Activated B cell treated with CpG ODN at 0.5 μM for 24 hours (primary cell): ENCODE data around the gene SERPINI2. TPM values are rescaled to one million over a fixed set of nuclear protein-coding genes. Genes with fewer than 3 reads are reported as not detected.

Experiments used
- ATAC-seq: fragments of 200-7000 bp; cut with Tn5 transposase; one replicate; pipeline ENCODE4 v1.10.0; 2021; ENCODE audit warnings: low read depth, mild to moderate bottlenecking, moderate library complexity
- CTCF ChIA-PET: fragments of 350-600 bp; sonication (Branson Sonifier 250); formaldehyde crosslinking; loops from one replicate; lab custom pipeline; 2021; ENCODE audit warnings: antibody characterized with exemption; lab: Charles Lee
- POLR2A ChIA-PET: fragments of 350-600 bp; sonication (Branson Sonifier 250); formaldehyde crosslinking; loops from one replicate; lab custom pipeline; 2021; ENCODE audit warnings: antibody characterized with exemption; lab: Charles Lee
- DNase-seq: peaks from one replicate; pipeline ENCODE4 v3.0.0; 2022
- H3K27ac Mint-ChIP-seq: one replicate; pipeline ENCODE4 v1.8.0; 2020; ENCODE audit warnings: mixed read lengths
- H3K27me3 Mint-ChIP-seq: one replicate; pipeline ENCODE4 v1.8.0; 2021; ENCODE audit warnings: mixed read lengths
- H3K36me3 Mint-ChIP-seq: one replicate; pipeline ENCODE4 v1.8.0; 2021; ENCODE audit warnings: low read depth, mixed read lengths
- H3K4me1 Mint-ChIP-seq: one replicate; pipeline ENCODE4 v1.8.0; 2021; ENCODE audit warnings: mixed read lengths
- H3K4me3 Mint-ChIP-seq: one replicate; pipeline ENCODE4 v1.8.0; 2020; ENCODE audit warnings: mild to moderate bottlenecking, mixed read lengths
- H3K9me3 Mint-ChIP-seq: one replicate; pipeline ENCODE4 v1.8.0; 2020; ENCODE audit warnings: mixed read lengths
- intact Hi-C: fragments of 100-400 bp; cut with micrococcal nuclease; formaldehyde crosslinking; loops from one replicate; pipeline ENCODE4 v1.15.1; 2024
- total RNA-seq: library from RNA; stranded (reverse); gene quantifications from 2 replicates; pipeline ENCODE4 v1.2.3, GENCODE V29; 2022
- TF ChIP-seq, protein P1 (sequence below): fragments of 200-600 bp; IDR thresholded peaks from one replicate; pipeline ENCODE4 v1.8.0; 2022; ENCODE audit warnings: antibody characterized with exemption, mild to moderate bottlenecking

Gene SERPINI2
- total RNA-seq, 1 donor from 2014 or later = not detected

DNA sequence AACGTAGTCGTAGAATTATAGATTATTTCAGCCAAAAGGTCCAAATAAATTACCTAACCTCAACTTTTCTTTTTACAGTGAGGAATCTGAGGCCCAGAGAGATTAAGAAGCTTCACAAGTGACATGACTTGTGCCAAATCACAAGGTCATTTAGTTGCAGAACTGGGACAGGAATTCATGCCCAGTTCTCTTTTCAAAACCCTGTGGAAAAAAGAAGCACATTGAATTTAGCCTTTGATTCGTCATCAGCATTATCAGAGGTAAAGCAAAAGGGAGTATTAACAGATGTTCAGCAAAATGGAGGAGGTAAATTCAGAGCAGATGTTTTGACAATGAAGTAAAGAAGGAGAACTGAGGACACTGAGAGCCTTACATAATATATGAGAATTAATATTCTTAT, 4.5 kb downstream of the SERPINI2 start:
- intact Hi-C loops = no loop called here
- POLR2A ChIA-PET = no interaction called here
- CTCF ChIA-PET = no interaction called here
- Mint-ChIP-seq H3K4me3 (no peak overlapping the region), H3K27ac (no peak overlapping the region), H3K27me3 (no peaks in the 10 kb centered on the region), H3K4me1 (no peaks in the 10 kb centered on the region), H3K9me3 (no peaks in the 10 kb centered on the region), H3K36me3 (no peaks in the 10 kb centered on the region)
- DNase-seq = no peak
- TF ChIP-seq, protein P1, sequence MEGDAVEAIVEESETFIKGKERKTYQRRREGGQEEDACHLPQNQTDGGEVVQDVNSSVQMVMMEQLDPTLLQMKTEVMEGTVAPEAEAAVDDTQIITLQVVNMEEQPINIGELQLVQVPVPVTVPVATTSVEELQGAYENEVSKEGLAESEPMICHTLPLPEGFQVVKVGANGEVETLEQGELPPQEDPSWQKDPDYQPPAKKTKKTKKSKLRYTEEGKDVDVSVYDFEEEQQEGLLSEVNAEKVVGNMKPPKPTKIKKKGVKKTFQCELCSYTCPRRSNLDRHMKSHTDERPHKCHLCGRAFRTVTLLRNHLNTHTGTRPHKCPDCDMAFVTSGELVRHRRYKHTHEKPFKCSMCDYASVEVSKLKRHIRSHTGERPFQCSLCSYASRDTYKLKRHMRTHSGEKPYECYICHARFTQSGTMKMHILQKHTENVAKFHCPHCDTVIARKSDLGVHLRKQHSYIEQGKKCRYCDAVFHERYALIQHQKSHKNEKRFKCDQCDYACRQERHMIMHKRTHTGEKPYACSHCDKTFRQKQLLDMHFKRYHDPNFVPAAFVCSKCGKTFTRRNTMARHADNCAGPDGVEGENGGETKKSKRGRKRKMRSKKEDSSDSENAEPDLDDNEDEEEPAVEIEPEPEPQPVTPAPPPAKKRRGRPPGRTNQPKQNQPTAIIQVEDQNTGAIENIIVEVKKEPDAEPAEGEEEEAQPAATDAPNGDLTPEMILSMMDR = no peak
- no peak for ATAC-seq

DNA sequence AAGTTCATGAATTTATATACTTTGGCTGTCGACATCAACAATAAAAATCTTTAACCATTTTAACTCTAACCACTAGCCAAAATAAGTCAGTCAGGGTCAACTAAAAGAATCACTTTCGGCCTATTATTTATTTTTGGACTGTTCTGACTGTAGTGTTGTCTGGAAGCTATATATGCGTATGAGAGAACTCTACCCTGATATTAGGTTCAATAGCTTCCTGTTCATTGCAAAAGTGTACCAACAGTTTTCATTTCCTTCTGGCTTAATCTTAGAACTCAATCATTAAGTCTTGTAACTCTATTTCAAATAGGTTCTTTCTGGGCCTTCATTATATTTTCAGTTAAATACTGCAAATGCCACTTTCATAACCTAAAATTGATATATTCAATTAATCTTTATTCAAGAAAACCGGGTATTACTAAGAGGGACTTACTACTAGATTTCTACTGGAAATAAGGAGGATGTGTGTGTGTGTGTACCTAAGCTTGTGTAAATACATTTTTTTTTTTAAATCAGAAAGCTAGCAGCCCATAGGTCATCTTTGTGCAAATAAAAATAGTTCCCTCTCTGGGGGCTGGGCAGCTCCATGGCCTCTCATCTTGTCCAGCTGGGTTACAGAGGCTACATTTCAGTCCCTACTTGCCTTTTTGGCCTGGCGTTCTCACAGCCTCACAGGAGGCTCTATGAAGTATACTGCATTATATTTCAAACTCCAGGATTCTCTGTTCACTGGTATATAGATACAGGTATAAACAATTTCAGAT, 5.8 kb downstream of the SERPINI2 start:
- H3K4me1 Mint-ChIP-seq = no peaks in the 10 kb centered on the region
- CTCF ChIA-PET = no interaction called here
- no peaks in the 10 kb centered on the region for H3K9me3 Mint-ChIP-seq

DNA sequence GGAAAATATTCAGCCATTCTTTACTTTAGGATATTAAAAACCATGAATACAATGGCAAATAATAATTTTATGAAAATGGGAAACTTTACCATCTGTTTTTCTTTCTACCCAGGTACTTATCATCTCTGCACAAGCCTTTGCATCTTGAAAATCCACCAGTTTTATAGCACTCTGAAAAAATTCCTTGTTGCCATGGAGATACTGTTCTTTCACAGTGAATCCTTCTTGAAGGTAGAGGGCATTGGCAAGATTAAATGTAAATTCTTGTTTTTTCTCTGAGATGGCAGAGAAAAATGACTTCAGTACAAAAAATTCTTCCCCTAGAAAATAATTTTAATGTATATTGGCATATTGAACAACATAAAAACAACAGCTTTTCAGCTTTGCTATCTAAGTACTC, 6.9 kb downstream of the SERPINI2 start:
- Mint-ChIP-seq H3K9me3 (no peaks in the 10 kb centered on the region), H3K27ac (no peak overlapping the region), H3K36me3 (no peaks in the 10 kb centered on the region), H3K27me3 (no peaks in the 10 kb centered on the region), H3K4me3 (no peak overlapping the region), H3K4me1 (no peaks in the 10 kb centered on the region)
- DNase-seq (no peak), ATAC-seq (no peak)
- TF ChIP-seq, protein P1 = no peak
- ChIA-PET POLR2A (no interaction called here), CTCF (no interaction called here)
- intact Hi-C loops = no loop called here

More for the DNA sequence above, 5.8 kb downstream of the SERPINI2 start:
- H3K27ac Mint-ChIP-seq = no peak overlapping the region
- TF ChIP-seq, protein P1 = no peak
- POLR2A ChIA-PET = no interaction called here
- H3K4me3 Mint-ChIP-seq = no peak overlapping the region
- ATAC-seq (no peak), DNase-seq (no peak)
- H3K36me3 Mint-ChIP-seq = no peaks in the 10 kb centered on the region
- H3K27me3 Mint-ChIP-seq = no peaks in the 10 kb centered on the region
- intact Hi-C loops = no loop called here

DNA sequence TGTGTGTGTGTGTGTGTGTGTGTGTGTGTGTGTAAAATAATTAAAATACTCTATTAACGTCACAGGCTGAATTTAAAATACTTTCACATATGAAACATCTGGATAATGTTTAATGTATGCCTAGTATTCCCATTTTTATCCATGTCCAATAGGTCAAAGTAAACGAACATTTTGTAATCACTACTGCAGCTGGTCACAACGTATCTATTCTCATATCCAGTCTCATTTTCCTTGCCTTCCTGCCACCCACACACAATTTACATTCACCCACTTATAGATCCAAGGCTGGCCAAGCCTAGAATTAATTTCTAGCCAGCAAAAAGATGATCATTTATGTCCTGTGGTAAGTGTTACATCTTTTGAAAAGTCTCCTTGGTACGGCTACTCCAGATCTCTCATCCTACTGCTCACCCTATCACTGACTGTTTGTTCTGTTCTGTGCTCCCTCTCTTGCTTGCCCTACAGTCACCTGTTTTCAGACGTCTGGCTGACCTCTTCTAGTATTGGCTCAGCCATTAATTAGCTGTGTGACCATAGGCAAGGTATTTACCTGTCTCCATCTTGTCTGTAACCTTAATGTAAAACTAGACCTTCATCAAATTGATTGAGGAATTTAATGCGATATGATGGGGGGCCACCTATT, 17.6 kb downstream of the SERPINI2 start:
- Mint-ChIP-seq H3K27me3 (no peaks in the 10 kb centered on the region), H3K36me3 (no peaks in the 10 kb centered on the region), H3K4me1 (no peaks in the 10 kb centered on the region), H3K9me3 (no peaks in the 10 kb centered on the region), H3K4me3 (no peak overlapping the region), H3K27ac (no peak overlapping the region)
- CTCF ChIA-PET = no interaction called here
- DNase-seq = no peak
- no peak for ATAC-seq
- POLR2A ChIA-PET = no interaction called here
- intact Hi-C loops = no loop called here
- TF ChIP-seq, protein P1 = no peak

DNA sequence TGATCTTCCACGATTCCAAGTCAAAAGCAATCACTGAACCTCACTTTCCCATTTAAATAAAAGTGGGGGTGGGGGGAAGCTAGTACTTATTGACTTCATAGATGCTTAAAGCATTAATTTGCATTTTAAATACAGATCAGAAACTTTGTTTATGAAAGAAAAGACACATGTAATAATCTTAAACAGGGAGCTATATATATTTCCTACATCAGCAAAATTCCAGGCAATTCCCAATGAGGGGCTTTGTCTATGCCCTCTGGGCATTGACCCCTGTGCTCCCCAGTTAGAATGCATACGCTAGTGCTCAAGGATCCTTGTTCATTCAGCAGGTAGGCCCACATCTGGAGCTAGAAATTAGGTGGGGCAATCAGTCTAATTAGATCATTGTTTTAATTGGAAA, 20.0 kb downstream of the SERPINI2 start:
- no peaks in the 10 kb centered on the region for H3K9me3 Mint-ChIP-seq

More for the DNA sequence above, 20.0 kb downstream of the SERPINI2 start:
- Mint-ChIP-seq H3K4me1 (peaks cover 4% of the 10 kb centered on the region), H3K4me3 (no peak overlapping the region), H3K27me3 (no peaks in the 10 kb centered on the region), H3K36me3 (no peaks in the 10 kb centered on the region), H3K27ac (no peak overlapping the region)
- TF ChIP-seq, protein P1 = no peak
- DNase-seq = no peak
- ATAC-seq = no peak
- intact Hi-C loops = no loop called here
- CTCF ChIA-PET = no interaction called here
- POLR2A ChIA-PET = no interaction called here
